Activated CD8-positive, alpha-beta memory T cell treated with anti-CD3 and anti-CD28 coated beads, Interleukin-2, amount 10 ng/mL, durations not matched to agents 7 days and 5 days (primary cell): ENCODE data around the gene CDH4. TPM values are rescaled to one million over a fixed set of nuclear protein-coding genes. Genes with fewer than 3 reads are reported as not detected.

Experiments used
- ATAC-seq: fragments of 150-1000 bp; cut with Tn5 transposase; one replicate; pipeline ENCODE4 v1.10.0; 2021; ENCODE audit warnings: moderate library complexity
- CTCF ChIA-PET: fragments of 350-600 bp; sonication (Branson Sonifier 250); formaldehyde crosslinking; loops from one replicate; lab custom pipeline; 2021; ENCODE audit warnings: antibody characterized with exemption; lab: Charles Lee
- DNase-seq: peaks from one replicate; pipeline ENCODE4 v3.0.0-alpha.2; 2020
- H3K27ac Mint-ChIP-seq: one replicate; pipeline ENCODE4 v1.8.0; 2021; ENCODE audit warnings: mild to moderate bottlenecking, mixed read lengths
- H3K27me3 Mint-ChIP-seq: one replicate; pipeline ENCODE4 v1.8.0; 2021; ENCODE audit warnings: mixed read lengths
- H3K36me3 Mint-ChIP-seq: one replicate; pipeline ENCODE4 v1.8.0; 2021; ENCODE audit warnings: mild to moderate bottlenecking, mixed read lengths
- H3K4me1 Mint-ChIP-seq: one replicate; pipeline ENCODE4 v1.8.0; 2021; ENCODE audit warnings: mixed read lengths
- H3K4me3 Mint-ChIP-seq: one replicate; pipeline ENCODE4 v1.8.0; 2021; ENCODE audit warnings: mild to moderate bottlenecking, moderate library complexity, mixed read lengths
- H3K9me3 Mint-ChIP-seq: one replicate; pipeline ENCODE4 v1.8.0; 2022; ENCODE audit warnings: low read depth, mixed read lengths
- total RNA-seq, 2 experiments: library from RNA; stranded (reverse); gene quantifications; one replicate each; pipeline ENCODE4 v1.2.3, GENCODE V29; 2021

CDH4 gene
- total RNA-seq, 2 experiments from 2014 or later: 0.02 TPM; not detected in 1

DNA sequence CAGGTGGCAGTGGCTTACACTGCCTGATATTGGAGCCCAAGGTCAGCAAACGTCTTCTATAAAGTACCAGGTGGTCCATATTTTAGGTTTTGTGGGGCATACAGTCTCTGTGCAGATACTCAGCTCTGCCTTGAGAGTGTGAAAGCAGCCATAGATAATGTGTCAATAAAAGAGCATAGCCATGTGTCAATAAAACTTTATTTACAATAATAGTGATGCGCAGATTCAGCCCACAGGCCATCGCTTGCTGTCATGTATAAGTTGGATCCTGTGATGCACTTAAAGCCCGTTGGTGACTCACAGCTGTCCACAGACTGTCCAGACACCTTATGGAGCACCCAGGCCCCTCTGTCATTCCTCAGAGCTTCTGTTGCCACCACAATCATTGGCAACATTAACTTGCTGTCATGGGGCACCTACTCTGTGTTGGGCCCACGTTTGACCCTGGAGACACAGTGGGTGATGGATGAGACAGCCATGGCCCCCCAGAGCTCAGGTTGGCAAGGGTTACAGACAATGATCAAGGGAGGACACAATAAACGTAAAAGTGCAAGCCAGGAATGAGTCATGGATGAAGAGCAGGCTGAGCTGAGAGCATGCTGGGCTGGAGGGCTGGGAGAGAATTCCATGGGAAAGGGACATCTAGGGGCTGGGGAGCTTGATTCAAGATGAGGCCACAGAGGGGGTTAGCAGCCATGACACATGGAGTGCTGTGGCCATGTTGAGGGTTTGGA is 640.0 kb downstream of the CDH4 start:
- ATAC-seq (no peak), DNase-seq (no peak)
- Mint-ChIP-seq H3K36me3 (no peaks in the 10 kb centered on the region), H3K4me1 (peaks cover 2% of the 10 kb centered on the region), H3K27ac (no peak overlapping the region), H3K27me3 (no peaks in the 10 kb centered on the region), H3K9me3 (peaks cover 13% of the 10 kb centered on the region), H3K4me3 (no peak overlapping the region)
- CTCF ChIA-PET: interaction anchor here (1.0 kb wide), 1 partner anchor 9 kb away, joined by 4 read pairs; no protein-coding TSS in a partner anchor

DNA sequence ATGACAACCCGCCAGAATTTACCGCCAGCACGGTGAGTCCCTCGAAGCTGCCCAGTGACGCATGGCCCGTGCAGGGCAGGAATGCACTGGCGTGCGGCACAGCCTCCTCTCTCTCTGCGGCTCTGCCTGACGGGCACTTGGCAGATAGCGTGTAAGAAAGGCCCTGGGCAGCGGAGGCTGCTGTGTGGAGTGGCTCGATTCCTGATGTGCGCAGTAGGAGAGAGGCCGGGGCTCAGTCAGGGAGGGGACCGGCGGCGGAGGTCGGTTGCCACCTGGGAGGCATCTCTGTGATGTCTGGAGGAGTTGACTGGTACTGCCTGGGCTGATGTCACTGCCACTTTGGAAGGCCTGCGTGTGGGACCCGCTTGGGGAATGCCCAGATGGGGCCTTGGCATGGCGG is 643.0 kb downstream of the CDH4 start:
- Mint-ChIP-seq H3K27me3 (no peaks in the 10 kb centered on the region), H3K4me3 (no peak overlapping the region), H3K4me1 (no peaks in the 10 kb centered on the region), H3K27ac (no peak overlapping the region), H3K9me3 (peaks cover 4% of the 10 kb centered on the region), H3K36me3 (no peaks in the 10 kb centered on the region)
- CTCF ChIA-PET: no interaction called here
- DNase-seq (no peak), ATAC-seq (no peak)

DNA sequence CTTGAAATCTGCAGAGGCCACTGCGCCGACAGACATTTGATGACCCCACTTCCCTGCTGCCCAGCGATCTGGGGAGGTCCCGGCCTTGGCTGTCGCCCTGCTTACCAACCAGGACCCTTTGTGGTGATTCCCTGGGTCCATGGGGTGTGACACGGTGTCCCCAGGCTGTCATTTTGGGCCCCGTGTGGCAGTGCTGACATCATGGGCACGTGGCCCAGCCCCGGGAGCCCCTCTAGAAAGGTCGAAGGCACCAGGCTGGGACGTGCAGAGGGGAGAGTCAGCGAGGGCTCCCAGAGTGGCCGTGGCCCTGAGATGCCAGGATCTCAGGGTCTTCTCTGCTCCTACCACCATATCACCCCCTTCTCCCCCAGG is 643.6 kb downstream of the CDH4 start:
- Mint-ChIP-seq H3K27me3 (no peaks in the 10 kb centered on the region), H3K4me1 (no peaks in the 10 kb centered on the region), H3K9me3 (no peaks in the 10 kb centered on the region), H3K4me3 (no peak overlapping the region), H3K27ac (no peak overlapping the region), H3K36me3 (no peaks in the 10 kb centered on the region)
- DNase-seq (no peak), ATAC-seq (no peak)
- CTCF ChIA-PET: interaction anchor here (1.1 to 1.7 kb wide), 4 partner anchors 9 to 30 kb away, joined by 3 to 9 read pairs (median 4); no protein-coding TSS in a partner anchor

DNA sequence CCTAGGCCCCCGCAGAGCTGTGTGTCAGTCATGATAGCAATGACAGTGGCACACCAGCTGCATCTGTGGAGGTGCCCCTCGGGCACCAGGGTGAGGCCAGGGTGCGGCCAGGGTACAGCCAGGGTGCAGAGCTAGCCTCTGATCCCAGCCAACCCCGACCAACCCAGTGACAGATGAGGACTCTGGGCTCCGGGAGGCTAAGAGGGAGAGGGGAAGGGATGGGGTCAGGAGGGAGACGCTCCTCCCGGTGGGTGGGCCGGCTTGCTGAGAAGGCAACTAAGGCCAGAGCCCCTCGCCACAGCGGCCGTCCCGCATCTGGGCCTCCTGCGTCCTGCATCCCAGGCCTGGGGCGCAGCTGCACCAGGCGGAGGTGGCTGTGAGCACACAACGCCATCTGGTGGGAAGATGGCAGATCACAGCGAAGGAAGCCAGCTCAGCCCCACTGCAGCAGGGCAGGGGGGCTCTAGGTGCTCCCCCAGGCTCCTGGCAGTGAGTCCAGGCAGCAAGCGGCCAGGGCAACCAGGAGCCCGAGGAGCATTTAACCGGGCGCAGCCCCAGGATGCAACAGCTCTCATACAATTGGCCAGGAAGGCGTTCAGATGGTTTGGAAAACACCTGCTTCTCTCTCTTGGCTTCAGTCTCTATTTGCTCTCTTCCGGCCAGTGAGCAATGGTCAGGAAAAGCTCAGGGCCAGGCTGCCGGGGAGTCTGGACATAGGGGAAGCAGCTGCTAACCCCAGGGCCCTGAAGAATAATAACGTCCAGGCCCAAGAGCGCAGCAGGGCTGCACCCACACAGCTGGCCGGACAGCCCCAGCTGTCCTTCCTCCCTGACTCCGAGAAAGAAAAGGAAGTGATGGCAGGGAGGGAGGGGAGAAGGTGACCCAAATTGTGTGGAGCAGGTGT is 644.2 kb downstream of the CDH4 start:
- CTCF ChIA-PET: interaction anchor here (0.7 to 1.7 kb wide), 5 partner anchors 10 to 176 kb away, joined by 3 to 9 read pairs (median 3); no protein-coding TSS in a partner anchor
- Mint-ChIP-seq H3K36me3 (no peaks in the 10 kb centered on the region), H3K27ac (no peak overlapping the region), H3K27me3 (no peaks in the 10 kb centered on the region), H3K9me3 (no peaks in the 10 kb centered on the region), H3K4me3 (no peak overlapping the region), H3K4me1 (no peaks in the 10 kb centered on the region)
- peak; percentile 45 for ATAC-seq
- DNase-seq: no peak

DNA sequence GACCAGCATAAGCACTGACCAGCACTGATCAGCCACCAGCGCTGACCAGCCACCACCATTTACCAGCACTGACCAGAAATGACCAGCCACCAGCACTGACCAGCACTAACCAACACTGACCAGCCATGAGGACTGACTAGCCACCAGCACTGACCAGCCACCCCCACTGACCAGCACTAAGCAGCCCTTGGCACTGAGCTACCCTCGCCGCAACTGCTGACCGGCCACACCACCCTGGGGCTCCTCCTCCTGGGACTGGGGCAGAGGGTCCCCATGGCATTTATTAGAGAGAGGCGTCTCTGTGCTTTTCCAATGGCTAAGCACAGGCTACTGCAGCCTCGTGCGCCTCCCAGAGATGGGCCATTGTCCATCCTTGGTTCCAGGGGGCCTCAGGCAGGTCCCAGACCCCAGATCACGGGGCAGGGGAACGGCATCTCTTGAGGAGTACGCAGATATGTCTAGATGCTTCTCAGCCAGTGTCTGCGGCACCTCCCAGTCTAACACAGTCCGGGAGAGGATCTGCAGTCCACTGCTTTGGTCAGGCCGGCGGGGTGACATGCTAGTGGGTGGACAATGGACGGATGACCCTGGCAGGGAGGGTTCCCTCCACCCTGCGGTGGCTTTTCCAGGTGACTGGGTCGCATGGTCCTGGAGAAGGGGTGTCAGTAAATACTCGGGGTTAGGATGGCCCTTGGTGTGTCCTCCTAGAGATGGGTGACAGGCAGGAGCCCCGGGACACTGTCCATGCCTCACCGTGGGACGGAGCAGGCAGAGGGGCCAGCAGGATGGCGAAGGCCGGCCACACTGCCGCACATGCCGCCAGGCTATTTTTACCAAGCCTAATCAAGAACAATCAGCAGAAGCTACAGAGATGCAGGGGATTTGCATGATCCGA is 645.6 kb downstream of the CDH4 start:
- no peak overlapping the region for H3K4me3 Mint-ChIP-seq
- ATAC-seq: no peak
- no peaks in the 10 kb centered on the region for H3K9me3 Mint-ChIP-seq
- H3K36me3 Mint-ChIP-seq: no peaks in the 10 kb centered on the region
- H3K27me3 Mint-ChIP-seq: no peaks in the 10 kb centered on the region
- no peak for DNase-seq
- H3K4me1 Mint-ChIP-seq: peaks cover 5% of the 10 kb centered on the region
- CTCF ChIA-PET: interaction anchor here (1.3 to 1.7 kb wide), 2 partner anchors 10 to 11 kb away, joined by 3 to 9 read pairs; no protein-coding TSS in a partner anchor
- H3K27ac Mint-ChIP-seq: no peak overlapping the region

DNA sequence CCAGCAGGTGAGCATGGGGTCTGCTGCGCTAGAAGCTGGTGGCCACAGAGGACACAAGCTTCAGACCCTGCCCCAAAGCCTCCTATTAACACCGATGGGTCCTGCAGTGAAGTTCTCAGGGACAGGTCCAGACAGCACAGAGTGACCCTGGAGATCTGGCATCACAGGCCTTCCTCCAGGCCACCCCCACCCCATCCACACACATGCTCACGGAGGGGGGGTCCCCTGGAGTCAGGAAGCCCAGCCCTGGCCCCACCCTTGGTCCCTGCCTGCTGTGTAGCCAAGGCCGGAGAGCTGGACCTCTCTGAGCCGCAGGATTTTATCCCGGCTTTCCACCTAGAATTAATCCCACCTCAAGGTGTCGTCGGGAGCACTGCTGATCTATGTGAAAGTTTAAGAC is 646.3 kb downstream of the CDH4 start:
- H3K9me3 Mint-ChIP-seq: no peaks in the 10 kb centered on the region
- H3K27ac Mint-ChIP-seq: no peak overlapping the region
- H3K36me3 Mint-ChIP-seq: no peaks in the 10 kb centered on the region
- CTCF ChIA-PET: interaction anchor here (1.3 kb wide), 1 partner anchor 9 kb away, joined by 3 read pairs; no protein-coding TSS in a partner anchor
- H3K4me3 Mint-ChIP-seq: no peak overlapping the region
- peaks cover 5% of the 10 kb centered on the region for H3K4me1 Mint-ChIP-seq
- ATAC-seq (no peak), DNase-seq (no peak)
- H3K27me3 Mint-ChIP-seq: no peaks in the 10 kb centered on the region

DNA sequence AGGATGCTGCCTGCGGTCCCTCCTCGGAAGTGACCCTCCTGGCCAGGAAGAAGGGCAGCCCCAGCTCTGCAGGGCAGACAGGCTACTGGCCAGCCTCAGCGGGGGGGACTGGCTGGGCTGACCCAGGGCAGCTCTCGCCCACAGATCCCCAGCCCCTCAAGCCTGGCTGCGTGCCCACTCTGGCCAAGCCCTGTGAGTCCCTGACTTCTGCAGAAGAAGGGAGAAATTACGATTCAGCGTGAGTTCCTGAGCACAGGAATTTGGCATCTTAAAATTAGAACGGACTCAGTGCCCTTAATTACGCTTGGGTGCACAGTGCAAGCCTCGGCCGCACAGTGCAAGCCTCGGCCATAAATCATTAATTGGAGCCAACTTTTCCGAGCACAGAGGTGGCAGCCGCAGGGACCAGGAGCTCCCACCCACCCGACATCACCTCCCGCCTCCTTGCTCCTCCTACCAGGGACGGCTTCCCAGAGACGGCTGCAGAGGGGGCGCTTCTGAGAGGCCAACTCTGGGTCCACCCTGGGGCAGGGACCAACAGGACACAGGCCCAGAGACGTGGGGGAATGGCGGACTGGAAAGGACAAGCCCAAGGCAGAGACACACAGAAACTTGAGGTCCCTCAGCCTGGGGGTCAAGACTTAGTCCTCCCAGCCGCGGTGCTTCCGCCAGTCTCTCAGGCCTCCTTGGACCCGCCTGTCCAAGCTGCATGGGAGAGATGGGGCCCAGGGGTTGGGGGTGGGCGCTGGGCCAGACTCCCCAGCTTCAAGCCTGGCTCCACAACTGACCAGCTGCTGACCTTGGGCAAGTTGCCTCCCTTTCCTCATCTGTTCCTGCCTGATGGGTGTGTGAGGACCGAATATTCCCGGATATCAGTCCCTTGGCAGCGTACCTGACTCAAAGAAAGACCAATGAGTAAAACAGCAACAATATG is 648.2 kb downstream of the CDH4 start:
- no peak for ATAC-seq
- Mint-ChIP-seq H3K4me3 (no peak overlapping the region), H3K27ac (no peak overlapping the region), H3K4me1 (peaks cover 5% of the 10 kb centered on the region), H3K9me3 (no peaks in the 10 kb centered on the region), H3K27me3 (no peaks in the 10 kb centered on the region), H3K36me3 (no peaks in the 10 kb centered on the region)
- no peak for DNase-seq
- CTCF ChIA-PET: interaction anchor here (1.1 to 1.3 kb wide), 2 partner anchors 8 to 11 kb away, joined by 3 to 4 read pairs; no protein-coding TSS in a partner anchor

DNA sequence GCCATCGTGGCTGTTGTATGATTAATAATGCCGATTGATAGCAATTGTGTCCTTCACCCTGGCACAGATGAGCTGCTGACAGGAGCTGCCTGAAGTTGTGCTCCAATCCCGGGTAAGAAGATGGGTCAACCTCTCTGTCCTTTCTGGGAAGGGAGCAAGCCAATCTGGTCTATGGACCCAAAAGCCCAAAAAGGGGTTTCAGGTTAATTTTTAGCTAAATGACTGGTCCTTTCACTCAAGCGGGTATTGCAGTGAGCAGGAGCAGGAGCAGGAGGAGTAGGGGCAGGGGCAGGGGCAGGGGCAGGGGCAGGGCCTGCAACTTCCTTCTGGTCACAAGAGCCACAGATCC is 648.9 kb downstream of the CDH4 start:
- no peaks in the 10 kb centered on the region for H3K9me3 Mint-ChIP-seq
- CTCF ChIA-PET: interaction anchor here (0.7 to 1.3 kb wide), 3 partner anchors 8 to 14 kb away, joined by 3 to 4 read pairs (median 3); no protein-coding TSS in a partner anchor
- no peak overlapping the region for H3K4me3 Mint-ChIP-seq
- ATAC-seq (no peak), DNase-seq (no peak)
- no peaks in the 10 kb centered on the region for H3K27me3 Mint-ChIP-seq
- peaks cover 5% of the 10 kb centered on the region for H3K4me1 Mint-ChIP-seq
- H3K27ac Mint-ChIP-seq: no peak overlapping the region
- H3K36me3 Mint-ChIP-seq: no peaks in the 10 kb centered on the region

DNA sequence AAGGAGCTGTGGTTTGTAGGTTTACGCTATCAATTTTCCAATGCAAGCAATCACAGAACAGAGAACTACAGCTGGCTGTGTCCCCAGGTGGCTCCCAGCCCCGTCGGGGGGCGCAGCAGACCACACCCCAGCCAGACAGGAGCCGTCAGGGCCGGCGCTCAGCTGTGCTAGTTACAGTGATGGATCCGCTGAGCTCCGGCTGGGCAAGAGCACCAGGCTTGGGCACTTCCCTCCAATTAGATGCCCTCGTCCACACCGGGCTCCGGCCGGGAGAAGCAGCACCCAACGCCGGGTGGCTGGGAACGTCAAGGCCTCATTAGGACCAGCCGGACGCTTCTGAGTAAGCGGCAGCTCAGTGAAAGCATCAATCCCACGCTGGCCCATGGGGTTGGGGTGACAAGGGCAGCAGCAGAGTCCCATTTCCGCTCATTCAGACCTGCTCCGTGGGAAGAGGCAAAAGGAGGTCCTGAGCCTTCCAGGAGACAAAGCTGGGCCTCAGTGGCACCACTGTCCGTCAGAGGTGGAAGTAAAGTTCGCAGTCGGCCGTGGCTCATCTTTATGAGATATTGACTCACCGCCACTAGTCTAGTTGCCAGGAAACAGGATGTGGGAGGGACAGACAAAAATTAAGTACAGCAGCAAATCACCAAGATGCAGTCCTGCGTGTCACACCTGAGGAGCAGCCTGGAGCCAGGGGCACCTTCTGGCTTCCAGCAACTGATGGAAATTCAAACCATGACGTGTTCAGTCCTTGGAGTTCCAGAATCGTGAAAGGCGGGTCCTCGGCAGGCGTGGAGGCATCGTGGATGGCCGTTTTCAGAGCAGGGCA is 649.5 kb downstream of the CDH4 start:
- DNase-seq: no peak

DNA sequence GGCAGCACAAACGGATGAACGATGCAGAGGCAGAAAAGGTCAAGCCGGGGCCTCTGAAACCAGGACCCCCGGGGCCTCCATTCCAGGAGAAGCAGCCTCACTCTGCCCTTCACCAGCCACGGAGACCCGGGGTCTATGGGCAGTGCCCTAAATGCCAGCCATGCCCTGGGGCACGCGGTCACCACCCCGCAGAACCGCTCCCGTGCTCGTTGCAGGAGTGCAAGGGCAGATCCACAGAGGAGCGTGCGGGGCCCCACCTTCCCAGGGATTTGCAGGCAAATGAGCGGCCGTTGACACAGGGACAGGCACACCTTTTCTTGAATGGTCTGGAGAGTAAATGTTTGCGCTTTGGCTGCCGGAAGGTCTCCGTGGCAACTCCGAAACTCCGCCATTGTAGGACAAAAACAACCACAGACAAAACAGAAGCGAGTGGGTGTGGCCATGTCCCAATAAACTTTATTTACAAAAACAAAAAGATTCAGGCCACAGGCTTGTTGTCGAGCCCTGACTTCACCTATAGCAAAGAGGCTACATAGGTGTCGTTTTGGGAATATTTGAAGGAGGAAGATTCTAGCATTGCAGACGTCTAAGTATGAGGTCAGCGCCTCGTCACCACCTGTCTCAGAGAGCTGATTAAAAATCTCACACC is 650.3 kb downstream of the CDH4 start:
- no peak for ATAC-seq
- H3K9me3 Mint-ChIP-seq: no peaks in the 10 kb centered on the region
- CTCF ChIA-PET: interaction anchor here (1.3 kb wide), 1 partner anchor 10 kb away, joined by 4 read pairs; no protein-coding TSS in a partner anchor
- H3K36me3 Mint-ChIP-seq: no peaks in the 10 kb centered on the region
- H3K4me1 Mint-ChIP-seq: peaks cover 5% of the 10 kb centered on the region
- no peak overlapping the region for H3K27ac Mint-ChIP-seq
- no peak overlapping the region for H3K4me3 Mint-ChIP-seq
- H3K27me3 Mint-ChIP-seq: no peaks in the 10 kb centered on the region
- no peak for DNase-seq

More for the DNA sequence above, 649.5 kb downstream of the CDH4 start:
- H3K27ac Mint-ChIP-seq: no peak overlapping the region
- no peak for ATAC-seq
- H3K36me3 Mint-ChIP-seq: no peaks in the 10 kb centered on the region
- CTCF ChIA-PET: interaction anchor here (0.7 to 1.3 kb wide), 3 partner anchors 9 to 14 kb away, joined by 3 to 4 read pairs (median 3); no protein-coding TSS in a partner anchor
- H3K9me3 Mint-ChIP-seq: no peaks in the 10 kb centered on the region
- H3K4me1 Mint-ChIP-seq: peaks cover 5% of the 10 kb centered on the region
- H3K4me3 Mint-ChIP-seq: no peak overlapping the region
- H3K27me3 Mint-ChIP-seq: no peaks in the 10 kb centered on the region
